ENCODE results near the gene NFAT5. TPM values are rescaled to one million over a fixed set of nuclear protein-coding genes. Genes with fewer than 3 reads are reported as not detected.

The NFAT5 gene
- total and polyA plus RNA-seq, 2 donors from 2014 or later: 1.9 to 83.7 TPM

GRCh38 chr16:69745232-69745612 is 179.5 kb downstream of the NFAT5 start:
- H3K4me1 ChIP-seq (ENCODE audit: control insufficient read depth in 2 of 3, insufficient read depth in 2 of 3, low read depth in 1 of 3, low read length in 3 of 3): peaks cover 0 to 12% (median 10%) of the 10 kb centered on the region in 3 donors
- H3K4me3 ChIP-seq (ENCODE audit: low read length in 3 of 3): no peak overlapping the region
- no peak overlapping the region for H3K27ac ChIP-seq (ENCODE audit: low read depth in 2 of 2, low read length in 2 of 2)
- FAIRE-seq (no peak), DNase-seq (no peak)
- H3K27me3 ChIP-seq (ENCODE audit: control insufficient read depth, insufficient read depth, low read length): no peaks in the 10 kb centered on the region
- TF ChIP-seq CTCF (IDR thresholded peaks at IDR 0.05; ENCODE audit: borderline replicate concordance, extremely low read depth, insufficient read depth): no peak
- H3K9me3 ChIP-seq (ENCODE audit: control insufficient read depth in 2 of 3, insufficient read depth in 1 of 3, low read length in 3 of 3): no peaks in the 10 kb centered on the region
- intact Hi-C loops (cut with DNase I): no loop called here
- peaks cover 18 to 45% (median 43%) of the 10 kb centered on the region in 3 donors for H3K36me3 ChIP-seq (ENCODE audit: control insufficient read depth in 2 of 3, insufficient read depth in 3 of 3, low read length in 3 of 3)
- no peak overlapping the region for H3K9ac ChIP-seq (ENCODE audit: low read length in 3 of 3)

GRCh38 chr16:69745959-69746358 is 180.2 kb downstream of the NFAT5 start:
- Histone ChIP-seq H3K9ac (ENCODE audit: low read length in 3 of 3) (no peak overlapping the region), H3K4me3 (ENCODE audit: low read length in 3 of 3) (no peak overlapping the region), H3K27ac (ENCODE audit: low read depth in 2 of 2, low read length in 2 of 2) (no peak overlapping the region), H3K27me3 (ENCODE audit: control insufficient read depth, insufficient read depth, low read length) (no peaks in the 10 kb centered on the region), H3K4me1 (ENCODE audit: control insufficient read depth in 2 of 3, insufficient read depth in 2 of 3, low read depth in 1 of 3, low read length in 3 of 3) (peaks cover 0 to 12% (median 10%) of the 10 kb centered on the region in 3 donors), H3K9me3 (ENCODE audit: control insufficient read depth in 2 of 3, insufficient read depth in 1 of 3, low read length in 3 of 3) (no peaks in the 10 kb centered on the region), H3K36me3 (ENCODE audit: control insufficient read depth in 2 of 3, insufficient read depth in 3 of 3, low read length in 3 of 3) (peaks cover 17 to 50% (median 45%) of the 10 kb centered on the region in 3 donors)
- DNase-seq: no peak
- no peak for FAIRE-seq
- no peak for TF ChIP-seq CTCF (IDR thresholded peaks at IDR 0.05; ENCODE audit: borderline replicate concordance, extremely low read depth, insufficient read depth)
- intact Hi-C loops (cut with DNase I): no loop called here

- Histone ChIP-seq H3K4me3 (ENCODE audit: low read length in 3 of 3) (no peak overlapping the region), H3K9ac (ENCODE audit: low read length in 3 of 3) (no peak overlapping the region), H3K4me1 (ENCODE audit: control insufficient read depth in 2 of 3, insufficient read depth in 2 of 3, low read depth in 1 of 3, low read length in 3 of 3) (peaks cover 0 to 5% (median under 1%) of the 10 kb centered on the region in 3 donors), H3K36me3 (ENCODE audit: control insufficient read depth in 2 of 3, insufficient read depth in 3 of 3, low read length in 3 of 3) (peaks cover 14 to 50% (median 42%) of the 10 kb centered on the region in 3 donors), H3K27ac (ENCODE audit: low read depth in 2 of 2, low read length in 2 of 2) (no peak overlapping the region), H3K9me3 (ENCODE audit: control insufficient read depth in 2 of 3, insufficient read depth in 1 of 3, low read length in 3 of 3) (no peaks in the 10 kb centered on the region), H3K27me3 (ENCODE audit: control insufficient read depth, insufficient read depth, low read length) (no peaks in the 10 kb centered on the region)
- FAIRE-seq (no peak), DNase-seq (no peak)
- no peak for TF ChIP-seq CTCF (IDR thresholded peaks at IDR 0.05; ENCODE audit: borderline replicate concordance, extremely low read depth, insufficient read depth)
- intact Hi-C loops (cut with DNase I): no loop called here
These were observed 181.3 kb downstream of the NFAT5 start for GRCh38 chr16:69747115-69747514.

All from kidney (tissue), 14 donors.